C4-2B (cell line): ENCODE measurements around the gene ALPL.

Source experiments
- ZFX ChIP-seq: fragments of 450-650 bp; IDR thresholded peaks from 2 replicates; pipeline ENCODE4 v1.6.1; 2017
- TF ChIP-seq, protein P1 (sequence below): fragments of 450-650 bp; conservative IDR thresholded peaks from 2 replicates; pipeline ENCODE4 v1.5.1; 2017; ENCODE audit warnings: mild to moderate bottlenecking

DNA sequence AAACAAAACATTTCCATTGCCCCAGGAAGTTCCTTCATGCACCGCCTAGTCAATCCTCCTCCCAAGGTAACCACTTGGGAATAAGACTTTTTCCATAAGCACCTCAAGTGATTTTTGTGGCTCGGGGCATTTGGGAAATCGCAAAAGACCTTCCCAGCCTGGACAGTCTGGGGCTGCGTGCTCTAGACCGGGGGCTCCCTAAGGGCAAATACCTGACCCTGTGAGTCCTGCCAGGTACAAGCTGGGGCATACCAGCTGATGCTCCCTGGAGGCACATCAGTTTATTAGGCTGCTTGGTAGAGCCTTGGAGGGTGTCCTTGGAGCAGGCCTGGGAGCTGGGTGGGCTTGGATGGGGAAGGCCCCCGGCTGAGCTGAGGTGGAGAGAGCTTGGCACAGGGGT lies 34.4 kb downstream of the ALPL start:
- TF ChIP-seq, protein P1, sequence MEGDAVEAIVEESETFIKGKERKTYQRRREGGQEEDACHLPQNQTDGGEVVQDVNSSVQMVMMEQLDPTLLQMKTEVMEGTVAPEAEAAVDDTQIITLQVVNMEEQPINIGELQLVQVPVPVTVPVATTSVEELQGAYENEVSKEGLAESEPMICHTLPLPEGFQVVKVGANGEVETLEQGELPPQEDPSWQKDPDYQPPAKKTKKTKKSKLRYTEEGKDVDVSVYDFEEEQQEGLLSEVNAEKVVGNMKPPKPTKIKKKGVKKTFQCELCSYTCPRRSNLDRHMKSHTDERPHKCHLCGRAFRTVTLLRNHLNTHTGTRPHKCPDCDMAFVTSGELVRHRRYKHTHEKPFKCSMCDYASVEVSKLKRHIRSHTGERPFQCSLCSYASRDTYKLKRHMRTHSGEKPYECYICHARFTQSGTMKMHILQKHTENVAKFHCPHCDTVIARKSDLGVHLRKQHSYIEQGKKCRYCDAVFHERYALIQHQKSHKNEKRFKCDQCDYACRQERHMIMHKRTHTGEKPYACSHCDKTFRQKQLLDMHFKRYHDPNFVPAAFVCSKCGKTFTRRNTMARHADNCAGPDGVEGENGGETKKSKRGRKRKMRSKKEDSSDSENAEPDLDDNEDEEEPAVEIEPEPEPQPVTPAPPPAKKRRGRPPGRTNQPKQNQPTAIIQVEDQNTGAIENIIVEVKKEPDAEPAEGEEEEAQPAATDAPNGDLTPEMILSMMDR: no peak
- no peak for TF ChIP-seq ZFX
